ENCODE data around the gene PSMC3IP. TPM values are rescaled to one million over a fixed set of nuclear protein-coding genes. Genes with fewer than 3 reads are reported as not detected.
"Not testable (repeated sequence)": the region's sequence is repeated elsewhere in the genome, so short reads cannot be mapped to it uniquely, and the experiment has no call there.

Gene PSMC3IP
- total RNA-seq, 2 donors from 2014 or later, result 2.2 to 3.4 TPM

GRCh38 chr17:42565523-42566214 lies 11.9 kb downstream of the PSMC3IP start:
- intact Hi-C loops (cut with DNase I), result no loop called here
- no peak for DNase-seq

GRCh38 chr17:42564815-42565522 lies 12.6 kb downstream of the PSMC3IP start:
- intact Hi-C loops (cut with DNase I), result no loop called here
- ATAC-seq (no peak), DNase-seq (no peak)

More at GRCh38 chr17:42565523-42566214, 11.9 kb downstream of the PSMC3IP start:
- ATAC-seq, result no peak

- ATAC-seq, result no peak
- intact Hi-C loops (cut with DNase I), result no loop called here
- DNase-seq, result no peak
These were observed 13.6 kb downstream of the PSMC3IP start for GRCh38 chr17:42563950-42564349.

GRCh38 chr17:42563543-42563942 lies 14.0 kb downstream of the PSMC3IP start:
- DNase-seq, result no peak
- ATAC-seq, result no peak
- intact Hi-C loops (cut with DNase I), result no loop called here

GRCh38 chr17:42563143-42563509 lies 14.4 kb downstream of the PSMC3IP start:
- intact Hi-C loops (cut with DNase I), result no loop called here
- no peak for ATAC-seq
- DNase-seq, result no peak

GRCh38 chr17:42562388-42563142 lies 15.0 kb downstream of the PSMC3IP start:
- ATAC-seq, result peak in 1 of 2 donors; percentile 1
- intact Hi-C loops (cut with DNase I), result no loop called here
- no peak for DNase-seq

GRCh38 chr17:42561897-42562387 lies 15.6 kb downstream of the PSMC3IP start, which contains the start of gene COASY:
Gene COASY, plus strand, starts transcription at chr17:42562148. Its CDS starts 475 bp downstream, at chr17:42562623.
- DNase-seq (peak; percentile 97), ATAC-seq (peak; percentile 81 to 84)
- intact Hi-C loops (cut with DNase I), result no loop called here

GRCh38 chr17:42560246-42560645 lies 17.3 kb downstream of the PSMC3IP start:
- ATAC-seq, result no peak
- intact Hi-C loops (cut with DNase I), result no loop called here
- no peak for DNase-seq

- intact Hi-C loops (cut with DNase I), result no loop called here
- ATAC-seq (no peak), DNase-seq (no peak)
These were observed 18.5 kb downstream of the PSMC3IP start for GRCh38 chr17:42559075-42559474.

GRCh38 chr17:42555961-42556617 lies 21.4 kb downstream of the PSMC3IP start:
- intact Hi-C loops (cut with DNase I); ATAC-seq; DNase-seq: not testable (repeated sequence)

GRCh38 chr17:42555122-42555622 lies 22.4 kb downstream of the PSMC3IP start:
- ATAC-seq (peak in 1 of 2 donors; percentile 3), DNase-seq (no peak)
- intact Hi-C loops (cut with DNase I), result no loop called here

GRCh38 chr17:42554250-42555121 lies 23.0 kb downstream of the PSMC3IP start:
- intact Hi-C loops (cut with DNase I), result no loop called here
- DNase-seq (peak; percentile 93), ATAC-seq (peak; percentile 94 to 95)

- peak in 1 of 2 donors; percentile 12 for ATAC-seq
- DNase-seq, result no peak
- intact Hi-C loops (cut with DNase I), result no loop called here
These were observed 23.7 kb downstream of the PSMC3IP start for GRCh38 chr17:42553866-42554249.

- intact Hi-C loops (cut with DNase I), result no loop called here
- ATAC-seq (no peak), DNase-seq (no peak)
These were observed 24.2 kb downstream of the PSMC3IP start for GRCh38 chr17:42553161-42553818.

- ATAC-seq; DNase-seq; intact Hi-C loops (cut with DNase I): not testable (repeated sequence)
These were observed 24.8 kb downstream of the PSMC3IP start, which contains the start of gene HSD17B1 for GRCh38 chr17:42552736-42553135. Gene HSD17B1, plus strand, starts transcription at chr17:42552923. Its CDS starts 11 bp downstream, at chr17:42552934.

- intact Hi-C loops (cut with DNase I), result no loop called here
- no peak for DNase-seq
- no peak for ATAC-seq
These were observed 28.4 kb downstream of the PSMC3IP start for GRCh38 chr17:42548993-42549755.

Measured in left cardiac atrium (tissue), 4 donors.